Astrocyte (in vitro differentiated cells and primary cell): ENCODE data around the gene ZFYVE16.

ENCODE experiments used
- CTCF ChIP-seq: IDR thresholded peaks from 2 replicates; pipeline ENCODE4 v1.5.1; 2011; ENCODE audit warnings: low read depth, mild to moderate bottlenecking, inconsistent platforms, low read length, moderate library complexity; ENCODE audit not compliant: insufficient read depth
- EZH2 ChIP-seq: IDR thresholded peaks from 2 replicates; pipeline ENCODE4 v1.6.1; 2012; ENCODE audit warnings: mild to moderate bottlenecking, low read length, inconsistent platforms; ENCODE audit not compliant: insufficient read depth

GRCh38 chr5:80483636-80484232 lies 75.9 kb downstream of the ZFYVE16 start:
- TF ChIP-seq CTCF = no peak
- no peak for TF ChIP-seq EZH2
